ENCODE results near the gene ZGRF1. TPM values are rescaled to one million over a fixed set of nuclear protein-coding genes. Genes with fewer than 3 reads are reported as not detected.
"Not testable (repeated sequence)": the region's sequence is repeated elsewhere in the genome, so short reads cannot be mapped to it uniquely, and the experiment has no call there.

ZGRF1 gene
- total RNA-seq, 2 donors from 2014 or later = 2.9 to 8.9 TPM

- TF ChIP-seq CTCF (IDR thresholded peaks at IDR 0.05) (no peak), POLR2AphosphoS5 (IDR thresholded peaks at IDR 0.05) (no peak), POLR2A (IDR thresholded peaks at IDR 0.05) (no peak)
- intact Hi-C loops (cut with DNase I) = no loop called here
- H3K9me3 ChIP-seq = no peaks in the 10 kb centered on the region
- H3K27me3 ChIP-seq (replicated peaks; ENCODE audit: insufficient read depth) = no peaks in the 10 kb centered on the region
- no peak overlapping the region for H3K27ac ChIP-seq
- peaks cover 0 to 5% of the 10 kb centered on the region in 2 donors for H3K36me3 ChIP-seq
- no peak for DNase-seq (ENCODE audit: low spot score)
- no peak overlapping the region for H3K4me3 ChIP-seq
- WGBS = 81% methylated on average over 2 of the region's 2 CpGs
- H3K4me1 ChIP-seq (replicated peaks) = peaks cover 7% of the 10 kb centered on the region
Observed at GRCh38 chr4:112642526-112642925, 5.8 kb upstream of the ZGRF1 start.

- TF ChIP-seq POLR2AphosphoS5 (IDR thresholded peaks at IDR 0.05) (no peak), CTCF (IDR thresholded peaks at IDR 0.05) (no peak), POLR2A (IDR thresholded peaks at IDR 0.05) (no peak)
- peaks cover 7% of the 10 kb centered on the region for H3K4me1 ChIP-seq (replicated peaks)
Observed at GRCh38 chr4:112637552-112637866, 800 bp upstream of the ZGRF1 start.

GRCh38 chr4:112633477-112634235 is 3.1 kb downstream of the ZGRF1 start:
- Histone ChIP-seq H3K27me3 (replicated peaks; ENCODE audit: insufficient read depth) (no peaks in the 10 kb centered on the region), H3K4me1 (replicated peaks) (peaks cover 7% of the 10 kb centered on the region), H3K36me3 (no peaks in the 10 kb centered on the region), H3K27ac (no peak overlapping the region), H3K4me3 (no peak overlapping the region), H3K9me3 (no peaks in the 10 kb centered on the region)
- 35% methylated on average over 4 of the region's 4 CpGs for WGBS
- TF ChIP-seq CTCF (IDR thresholded peaks at IDR 0.05) (peak in 3 of 4 experiments; percentile 39 to 43 (median 40)), POLR2A (IDR thresholded peaks at IDR 0.05) (no peak), POLR2AphosphoS5 (IDR thresholded peaks at IDR 0.05) (no peak)
- intact Hi-C loops (cut with DNase I) = loop anchor here (5.0 kb wide), 1 partner anchor 134 kb away; no protein-coding TSS in a partner anchor
- no peak for DNase-seq (ENCODE audit: low spot score)

More at GRCh38 chr4:112637552-112637866, 800 bp upstream of the ZGRF1 start:
- Histone ChIP-seq H3K36me3 (no peaks in the 10 kb centered on the region), H3K27ac (peak overlapping the region; percentile 94 to 98), H3K27me3 (replicated peaks; ENCODE audit: insufficient read depth) (no peaks in the 10 kb centered on the region), H3K4me3 (peak overlapping the region; percentile 43 to 72), H3K9me3 (no peaks in the 10 kb centered on the region)
- no peak for DNase-seq (ENCODE audit: low spot score)
- WGBS = under 1% methylated on average over 8 of the region's 8 CpGs
- intact Hi-C loops (cut with DNase I) = loop anchor here (5.0 kb wide), 3 partner anchors 290 to 405 kb away; partner anchors contain the start of gene AP1AR

GRCh38 chr4:112626228-112626627 is 10.5 kb downstream of the ZGRF1 start:
- no peak overlapping the region for H3K27ac ChIP-seq
- H3K4me3 ChIP-seq = no peak overlapping the region
- TF ChIP-seq POLR2A (IDR thresholded peaks at IDR 0.05) (no peak), POLR2AphosphoS5 (IDR thresholded peaks at IDR 0.05) (no peak)
- intact Hi-C loops (cut with DNase I) = no loop called here
- H3K4me1 ChIP-seq (replicated peaks) = no peaks in the 10 kb centered on the region
- 86% methylated on average over 4 of the region's 4 CpGs for WGBS
- no peaks in the 10 kb centered on the region for H3K9me3 ChIP-seq
- no peak for DNase-seq (ENCODE audit: low spot score)
- H3K27me3 ChIP-seq (replicated peaks; ENCODE audit: insufficient read depth) = no peaks in the 10 kb centered on the region
- no peaks in the 10 kb centered on the region for H3K36me3 ChIP-seq

- no peak overlapping the region for H3K27ac ChIP-seq
- no peak for DNase-seq (ENCODE audit: low spot score)
- no peaks in the 10 kb centered on the region for H3K9me3 ChIP-seq
- H3K27me3 ChIP-seq (replicated peaks; ENCODE audit: insufficient read depth) = no peaks in the 10 kb centered on the region
- no peaks in the 10 kb centered on the region for H3K36me3 ChIP-seq
- no peaks in the 10 kb centered on the region for H3K4me1 ChIP-seq (replicated peaks)
- intact Hi-C loops (cut with DNase I) = no loop called here
- H3K4me3 ChIP-seq = no peak overlapping the region
- 94% methylated on average over 2 of the region's 2 CpGs for WGBS
- TF ChIP-seq CTCF (IDR thresholded peaks at IDR 0.05) (no peak), POLR2A (IDR thresholded peaks at IDR 0.05) (no peak), POLR2AphosphoS5 (IDR thresholded peaks at IDR 0.05) (no peak)
Observed at GRCh38 chr4:112616984-112617383, 19.7 kb downstream of the ZGRF1 start.

GRCh38 chr4:112612814-112613213 is 23.9 kb downstream of the ZGRF1 start:
- H3K27me3 ChIP-seq (replicated peaks; ENCODE audit: insufficient read depth); H3K4me3 ChIP-seq; DNase-seq (ENCODE audit: low spot score); H3K27ac ChIP-seq; H3K4me1 ChIP-seq (replicated peaks); intact Hi-C loops (cut with DNase I); H3K36me3 ChIP-seq; H3K9me3 ChIP-seq: not testable (repeated sequence)
- 79% methylated on average over 2 of the region's 2 CpGs for WGBS
